Measurements from ENCODE around the gene FAM43A.

- TF ChIP-seq CTCF (IDR thresholded peaks at IDR 0.05; ENCODE audit: insufficient read depth, low read depth, low read length) = no peak
- no peak for TF ChIP-seq EZH2 (IDR thresholded peaks at IDR 0.05; ENCODE audit: insufficient read depth, low read length)
These were observed 28.2 kb upstream of the FAM43A start for GRCh38 chr3:194657439-194657838.

All from astrocyte (in vitro differentiated cells and primary cell).